ENCODE results near the gene TLE5. TPM values are rescaled to one million over a fixed set of nuclear protein-coding genes. Genes with fewer than 3 reads are reported as not detected.

TLE5 gene
- polyA plus RNA-seq, 1 donor (not counting 4 experiments of a cell fraction or from before 2014, with no cell fraction given): 249 TPM

DNA sequence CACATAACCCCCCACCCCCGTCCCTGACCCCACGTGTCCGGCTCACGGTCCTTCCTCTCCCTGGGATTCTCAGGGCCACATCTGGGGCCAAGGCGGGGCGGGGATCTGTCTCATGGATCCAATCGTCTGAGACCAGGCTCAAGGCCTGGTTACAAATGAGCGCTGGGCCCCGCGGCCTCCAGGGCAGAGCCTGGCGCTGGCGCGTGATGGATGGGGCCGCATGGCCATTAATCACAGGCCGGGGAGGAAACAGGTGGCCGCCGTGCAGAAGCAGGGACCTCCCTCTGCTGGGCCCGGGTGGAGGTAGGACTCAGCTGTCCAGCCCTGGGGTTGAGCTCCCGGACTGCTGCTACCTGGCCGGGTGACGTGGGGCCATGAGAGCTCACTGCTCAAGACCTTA lies 5.8 kb upstream of the TLE5 start:
- Histone ChIP-seq H3K27ac (ENCODE audit: control insufficient read depth, insufficient read depth, low read length) (no peak overlapping the region), H3K9ac (ENCODE audit: control insufficient read depth, extremely low read depth, insufficient read depth, low read length) (no peak overlapping the region), H3K4me2 (ENCODE audit: control insufficient read depth, extremely low read depth, insufficient read depth, low read depth, low read length) (no peak overlapping the region), H2AFZ (ENCODE audit: control insufficient read depth, low read length) (no peak overlapping the region), H3K4me3 (ENCODE audit: control insufficient read depth in 2 of 3, extremely low read depth in 1 of 3, insufficient read depth in 2 of 3, low read depth in 1 of 3, low read length in 3 of 3) (no peak overlapping the region), H3K4me1 (ENCODE audit: control insufficient read depth, extremely low read depth, insufficient read depth, low read length) (no peaks in the 10 kb centered on the region), H3K36me3 (ENCODE audit: control insufficient read depth in 2 of 2, extremely low read depth in 1 of 2, insufficient read depth in 2 of 2, low read length in 2 of 2) (no peaks in the 10 kb centered on the region), H3K9me3 (ENCODE audit: control insufficient read depth, low read depth, low read length) (no peaks in the 10 kb centered on the region), H4K20me1 (ENCODE audit: control insufficient read depth, extremely low read depth, insufficient read depth, low read length) (no peaks in the 10 kb centered on the region), H3K79me2 (ENCODE audit: control insufficient read depth, insufficient read depth, low read length) (no peaks in the 10 kb centered on the region), H3K9me1 (ENCODE audit: control insufficient read depth, extremely low read depth, insufficient read depth, low read length) (no peaks in the 10 kb centered on the region), H3K27me3 (ENCODE audit: control insufficient read depth, extremely low read depth, insufficient read depth, low read length) (no peaks in the 10 kb centered on the region)
- TF ChIP-seq, protein P1, sequence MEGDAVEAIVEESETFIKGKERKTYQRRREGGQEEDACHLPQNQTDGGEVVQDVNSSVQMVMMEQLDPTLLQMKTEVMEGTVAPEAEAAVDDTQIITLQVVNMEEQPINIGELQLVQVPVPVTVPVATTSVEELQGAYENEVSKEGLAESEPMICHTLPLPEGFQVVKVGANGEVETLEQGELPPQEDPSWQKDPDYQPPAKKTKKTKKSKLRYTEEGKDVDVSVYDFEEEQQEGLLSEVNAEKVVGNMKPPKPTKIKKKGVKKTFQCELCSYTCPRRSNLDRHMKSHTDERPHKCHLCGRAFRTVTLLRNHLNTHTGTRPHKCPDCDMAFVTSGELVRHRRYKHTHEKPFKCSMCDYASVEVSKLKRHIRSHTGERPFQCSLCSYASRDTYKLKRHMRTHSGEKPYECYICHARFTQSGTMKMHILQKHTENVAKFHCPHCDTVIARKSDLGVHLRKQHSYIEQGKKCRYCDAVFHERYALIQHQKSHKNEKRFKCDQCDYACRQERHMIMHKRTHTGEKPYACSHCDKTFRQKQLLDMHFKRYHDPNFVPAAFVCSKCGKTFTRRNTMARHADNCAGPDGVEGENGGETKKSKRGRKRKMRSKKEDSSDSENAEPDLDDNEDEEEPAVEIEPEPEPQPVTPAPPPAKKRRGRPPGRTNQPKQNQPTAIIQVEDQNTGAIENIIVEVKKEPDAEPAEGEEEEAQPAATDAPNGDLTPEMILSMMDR (optimal IDR thresholded peaks at IDR 0.05 in 1 of 3, IDR thresholded peaks at IDR 0.05 in 1 of 3, conservative IDR thresholded peaks at IDR 0.05 in 1 of 3; ENCODE audit: extremely low read depth in 1 of 3, insufficient read depth in 2 of 3, low read length in 3 of 3): no peak
- DNase-seq (ENCODE audit: low read depth, low spot score) (no peak), FAIRE-seq (no peak)
- dilution Hi-C loops (cut with MboI; ENCODE audit: extremely low pct_ligation_motif_present, low sequenced_read_pairs): no loop called here

DNA sequence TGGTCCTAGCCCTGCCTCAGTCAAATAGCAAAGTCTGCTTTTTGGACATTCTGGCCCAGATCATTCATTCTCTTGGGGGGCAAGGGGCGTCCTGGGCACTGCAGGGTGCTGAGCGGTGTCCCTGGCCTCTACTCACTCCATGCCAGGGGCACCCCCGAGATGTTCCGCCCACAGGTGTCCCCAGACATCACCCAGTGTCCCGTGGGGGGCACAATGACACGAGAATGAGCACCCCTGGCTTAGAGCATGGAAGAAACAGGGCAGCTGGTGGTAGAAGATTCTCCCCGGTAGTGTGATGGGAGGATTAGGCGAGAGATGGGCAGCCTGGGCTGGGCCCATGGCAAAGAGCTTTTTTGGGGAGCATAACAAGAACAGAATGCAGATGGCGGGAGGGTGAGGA lies 5.3 kb upstream of the TLE5 start:
- dilution Hi-C loops (cut with MboI; ENCODE audit: extremely low pct_ligation_motif_present, low sequenced_read_pairs): no loop called here
- Histone ChIP-seq H3K36me3 (ENCODE audit: control insufficient read depth in 2 of 2, extremely low read depth in 1 of 2, insufficient read depth in 2 of 2, low read length in 2 of 2) (no peaks in the 10 kb centered on the region), H3K4me3 (ENCODE audit: control insufficient read depth in 2 of 3, extremely low read depth in 1 of 3, insufficient read depth in 2 of 3, low read depth in 1 of 3, low read length in 3 of 3) (no peak overlapping the region), H4K20me1 (ENCODE audit: control insufficient read depth, extremely low read depth, insufficient read depth, low read length) (no peaks in the 10 kb centered on the region), H3K4me1 (ENCODE audit: control insufficient read depth, extremely low read depth, insufficient read depth, low read length) (no peaks in the 10 kb centered on the region), H3K4me2 (ENCODE audit: control insufficient read depth, extremely low read depth, insufficient read depth, low read depth, low read length) (no peak overlapping the region), H3K9ac (ENCODE audit: control insufficient read depth, extremely low read depth, insufficient read depth, low read length) (no peak overlapping the region), H3K27ac (ENCODE audit: control insufficient read depth, insufficient read depth, low read length) (no peak overlapping the region), H3K27me3 (ENCODE audit: control insufficient read depth, extremely low read depth, insufficient read depth, low read length) (no peaks in the 10 kb centered on the region), H3K79me2 (ENCODE audit: control insufficient read depth, insufficient read depth, low read length) (no peaks in the 10 kb centered on the region), H2AFZ (ENCODE audit: control insufficient read depth, low read length) (no peak overlapping the region), H3K9me1 (ENCODE audit: control insufficient read depth, extremely low read depth, insufficient read depth, low read length) (no peaks in the 10 kb centered on the region), H3K9me3 (ENCODE audit: control insufficient read depth, low read depth, low read length) (no peaks in the 10 kb centered on the region)
- no peak for DNase-seq (ENCODE audit: low read depth, low spot score)
- no peak for FAIRE-seq
- no peak for TF ChIP-seq EZH2 (IDR thresholded peaks at IDR 0.05; ENCODE audit: low read length)
- TF ChIP-seq, protein P1 (optimal IDR thresholded peaks at IDR 0.05 in 1 of 3, IDR thresholded peaks at IDR 0.05 in 1 of 3, conservative IDR thresholded peaks at IDR 0.05 in 1 of 3; ENCODE audit: extremely low read depth in 1 of 3, insufficient read depth in 2 of 3, low read length in 3 of 3): no peak

All from keratinocyte (primary cell).